Esophagus mucosa (tissue), 1 donor: Measurements from ENCODE around the gene LRP11. TPM values are rescaled to one million over a fixed set of nuclear protein-coding genes. Genes with fewer than 3 reads are reported as not detected.
"Not testable (repeated sequence)": the region's sequence is repeated elsewhere in the genome, so short reads cannot be mapped to it uniquely, and the experiment has no call there.

Experiments
- ATAC-seq: fragments of 200-7000 bp; cut with Tn5 transposase; one replicate; pipeline ENCODE4 v1.9.1; 2020
- total RNA-seq: library from RNA; stranded (reverse); gene quantifications from one replicate; pipeline ENCODE4 v1.2.4, GENCODE V29; 2023
- donor health status: DM: yes; HTN: yes; CAD: no.

Gene LRP11
- total RNA-seq, 1 donor from 2014 or later, result 41.8 TPM

DNA sequence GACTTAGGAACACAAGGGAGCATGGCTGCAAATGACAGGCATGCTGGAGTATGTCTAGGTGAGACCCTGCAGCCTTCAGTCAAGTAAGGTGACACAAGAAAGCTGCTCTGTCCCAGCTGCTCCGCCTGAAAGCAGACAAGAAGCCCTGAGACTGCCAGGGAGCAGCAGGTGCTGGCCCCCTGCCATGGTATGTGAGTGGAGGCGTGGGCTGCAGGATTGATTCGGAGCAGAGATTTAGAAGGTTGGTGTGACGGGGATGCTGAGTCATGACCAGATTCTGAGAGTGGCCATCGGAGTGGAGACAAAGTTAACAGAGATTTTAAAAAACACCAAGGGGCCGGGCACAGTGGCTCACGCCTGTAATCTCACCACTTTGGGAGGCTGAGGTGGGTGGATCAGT, 17.8 kb downstream of the LRP11 start:
- peak; percentile 29 for ATAC-seq

DNA sequence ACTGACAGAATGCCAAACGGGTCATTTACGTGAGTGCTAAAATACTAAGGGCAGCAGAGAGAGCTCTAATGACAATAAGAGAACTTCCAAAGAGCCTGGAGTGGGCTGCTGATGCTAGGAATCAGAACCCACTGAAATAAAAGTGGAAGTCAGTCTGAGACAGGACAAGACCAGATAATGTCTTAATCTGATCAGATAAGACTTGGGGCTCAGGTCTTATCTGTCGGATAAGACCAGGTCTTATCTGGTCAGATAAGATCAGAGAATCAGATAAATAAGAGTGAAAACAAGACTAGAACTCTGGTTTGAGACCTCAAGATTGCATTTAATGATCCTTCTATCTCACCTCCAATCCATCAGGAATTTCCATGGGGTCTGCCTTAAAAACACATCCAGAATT, 18.6 kb downstream of the LRP11 start:
- ATAC-seq, result no peak

DNA sequence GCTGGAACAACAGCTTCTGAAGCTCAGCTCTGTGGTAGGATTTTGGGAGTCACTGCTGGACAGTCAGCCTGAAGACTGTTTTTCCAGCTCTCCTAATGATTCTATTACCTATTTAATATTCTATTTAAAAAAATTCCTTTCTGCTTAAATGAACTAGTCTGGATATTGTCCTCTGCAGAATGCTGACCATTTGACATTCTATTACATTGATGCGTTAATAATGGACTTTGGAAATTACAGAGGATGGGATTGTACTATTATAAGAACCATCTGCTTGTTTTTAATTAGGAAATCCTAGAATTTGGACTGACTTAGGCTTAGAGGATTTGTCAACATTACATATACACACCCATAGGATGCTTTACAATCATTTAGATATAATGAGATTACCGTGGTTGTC, 19.7 kb downstream of the LRP11 start:
- ATAC-seq, result no peak

DNA sequence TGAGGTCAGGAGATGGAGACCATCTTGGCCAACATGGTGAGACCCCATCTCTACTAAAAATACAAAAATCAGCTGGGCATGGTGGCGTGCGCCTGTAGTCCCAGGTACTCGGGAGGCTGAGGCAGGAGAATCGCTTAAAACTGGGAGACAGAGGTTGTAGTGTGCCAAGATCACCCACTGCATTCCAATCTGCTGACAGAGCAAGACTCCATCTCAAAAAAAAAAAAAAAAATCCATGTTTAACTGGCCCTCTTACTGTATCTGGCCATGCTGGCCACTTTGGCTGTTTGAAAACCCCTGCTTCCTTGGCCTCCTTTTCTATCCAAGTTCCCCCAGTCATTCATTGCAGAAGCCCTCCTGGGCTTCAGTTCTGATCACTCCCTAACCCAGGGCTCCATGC, 20.1 kb downstream of the LRP11 start:
- not testable (repeated sequence) for ATAC-seq

DNA sequence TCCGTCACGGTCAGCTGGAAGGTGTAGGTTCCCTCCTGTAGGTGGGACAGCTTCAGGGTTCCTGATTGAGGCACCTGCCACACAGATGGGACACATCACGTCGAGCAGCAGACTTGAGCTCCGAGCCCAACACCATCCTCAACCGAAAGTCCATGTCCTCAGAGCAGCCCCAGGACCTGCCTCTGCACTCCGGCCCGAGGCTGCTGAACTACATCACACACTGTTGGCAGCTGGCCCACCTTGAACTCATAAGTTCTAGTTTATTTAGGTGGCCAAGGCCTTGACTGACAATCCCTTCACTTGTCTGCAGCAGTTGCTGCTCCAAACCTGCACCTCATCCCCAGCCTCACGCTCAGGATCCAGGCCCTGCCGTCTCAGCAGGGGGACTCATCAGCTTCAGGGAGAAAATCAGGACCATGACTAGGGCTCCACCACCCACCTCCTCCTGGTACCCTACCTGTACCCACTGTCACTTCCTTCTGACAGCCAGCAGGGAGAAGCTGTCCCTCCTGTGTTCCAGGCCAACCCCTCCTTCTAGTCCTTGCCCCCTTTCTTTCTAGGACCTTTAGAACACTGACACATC, 21.0 kb downstream of the LRP11 start:
- ATAC-seq, result no peak

DNA sequence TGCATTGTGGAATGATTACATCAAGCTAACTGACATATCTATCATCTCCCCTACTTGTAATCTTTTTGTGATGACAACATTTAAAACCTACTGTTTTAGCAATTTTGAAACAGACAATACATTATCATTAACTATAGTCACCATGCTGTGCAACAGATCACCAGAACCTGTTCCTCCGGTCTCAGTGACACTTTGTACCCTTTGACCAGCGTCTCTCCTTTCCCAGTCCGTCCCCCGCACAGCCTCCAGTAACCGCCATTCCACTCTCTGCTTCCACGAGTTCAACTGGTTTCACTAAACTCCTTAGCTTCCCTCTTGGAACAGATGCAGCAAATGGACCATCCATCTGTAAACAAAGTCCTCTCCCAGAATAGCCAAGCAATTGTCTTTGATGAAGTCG, 21.8 kb downstream of the LRP11 start:
- ATAC-seq, result no peak

DNA sequence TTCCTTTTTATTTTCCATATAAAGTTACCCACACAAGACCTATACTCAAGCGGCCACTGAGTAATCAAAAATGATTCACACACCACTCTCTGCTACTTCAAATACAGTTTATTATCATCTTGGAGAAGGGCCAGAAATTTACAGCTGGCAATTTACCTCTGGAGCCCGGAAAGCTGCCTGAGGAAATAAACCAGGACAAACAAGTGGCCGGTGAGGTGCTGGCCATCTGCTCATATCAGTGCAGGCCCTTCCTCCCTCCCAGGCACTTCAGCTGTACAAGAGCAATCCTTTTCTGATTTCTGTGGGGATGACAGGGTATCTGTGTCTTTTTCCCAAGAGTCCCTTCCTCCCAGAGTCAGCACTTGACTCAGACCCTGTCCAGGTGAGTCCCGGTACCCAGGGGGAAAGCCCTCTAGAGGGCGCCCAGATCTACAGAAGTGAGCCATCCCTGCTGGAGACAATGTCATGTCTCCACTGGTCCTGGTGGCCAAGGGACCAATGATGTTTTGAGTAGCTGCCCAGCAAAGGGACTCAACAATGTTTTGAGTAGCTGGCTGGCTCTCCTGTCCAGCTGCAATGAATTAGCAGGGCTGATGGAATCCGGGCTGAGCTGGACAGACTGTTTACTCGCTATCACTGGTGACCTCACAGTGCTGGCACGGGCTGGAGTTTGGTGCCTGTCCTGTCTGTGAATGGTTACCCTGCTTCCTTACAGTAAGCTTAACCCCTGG, 23.6 kb downstream of the LRP11 start:
- ATAC-seq, result peak; percentile 87

DNA sequence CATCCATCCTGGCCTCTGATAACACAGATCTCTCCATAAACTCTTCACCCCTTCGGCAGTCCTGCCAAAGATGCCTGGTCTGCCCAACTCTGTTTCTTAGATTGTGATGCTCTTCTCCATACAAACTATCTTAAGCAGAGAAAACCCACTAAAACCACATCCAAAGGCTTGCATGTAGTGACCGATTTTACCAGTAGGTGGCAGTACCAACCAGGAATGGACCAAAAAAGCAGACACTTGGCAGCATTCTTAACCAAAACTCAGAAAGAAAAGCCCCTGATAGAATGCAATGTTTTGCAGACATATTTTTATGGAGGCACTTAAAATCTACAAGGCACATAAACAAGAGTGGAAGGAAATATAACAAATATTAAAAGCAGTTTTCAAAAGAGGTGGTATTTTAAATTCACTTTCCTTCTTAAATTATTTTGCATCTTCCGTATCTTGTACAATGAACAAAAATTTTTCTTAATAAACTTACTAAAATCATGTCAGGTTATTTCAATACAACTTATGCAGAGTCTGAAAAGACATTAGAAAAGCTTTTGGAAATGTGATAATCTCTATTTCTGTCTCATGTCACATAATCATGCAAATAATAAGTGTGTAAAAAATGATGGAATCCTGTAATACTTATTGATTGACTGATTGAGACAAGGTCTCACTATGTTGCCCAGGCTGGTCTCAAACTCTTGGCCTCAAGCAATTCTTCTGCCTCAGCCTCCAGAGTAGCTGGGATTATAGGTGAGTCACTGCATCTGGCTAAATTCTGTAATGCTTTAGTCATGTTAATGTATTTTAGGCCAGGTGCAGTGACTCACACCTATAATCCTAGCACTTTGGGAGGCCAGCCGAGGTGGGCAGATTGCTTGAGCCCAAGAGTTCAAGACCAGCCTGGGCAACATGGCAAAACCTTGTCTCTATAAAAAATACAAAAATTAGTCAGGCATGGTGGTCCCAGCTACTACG, 29.4 kb downstream of the LRP11 start:
- peak; percentile 92 for ATAC-seq

DNA sequence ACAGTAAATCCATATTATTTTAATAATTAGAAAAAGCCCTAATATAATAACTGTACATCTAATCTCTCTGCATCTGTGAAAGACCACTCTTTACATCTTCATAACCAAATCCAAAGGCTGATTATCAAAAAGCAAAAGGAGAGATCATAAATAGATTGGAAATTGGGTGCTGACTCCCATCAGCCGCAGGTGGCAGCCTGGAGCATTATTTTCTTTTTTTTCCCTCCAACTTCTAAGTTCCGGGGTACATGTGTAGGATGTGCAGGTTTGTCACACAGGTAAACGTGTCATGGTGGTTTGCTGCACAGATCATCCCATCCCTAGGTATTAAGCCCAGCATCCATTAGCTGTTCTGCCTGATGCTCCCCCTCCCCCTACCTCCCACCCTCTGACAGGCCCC, 30.5 kb downstream of the LRP11 start:
- no peak for ATAC-seq

DNA sequence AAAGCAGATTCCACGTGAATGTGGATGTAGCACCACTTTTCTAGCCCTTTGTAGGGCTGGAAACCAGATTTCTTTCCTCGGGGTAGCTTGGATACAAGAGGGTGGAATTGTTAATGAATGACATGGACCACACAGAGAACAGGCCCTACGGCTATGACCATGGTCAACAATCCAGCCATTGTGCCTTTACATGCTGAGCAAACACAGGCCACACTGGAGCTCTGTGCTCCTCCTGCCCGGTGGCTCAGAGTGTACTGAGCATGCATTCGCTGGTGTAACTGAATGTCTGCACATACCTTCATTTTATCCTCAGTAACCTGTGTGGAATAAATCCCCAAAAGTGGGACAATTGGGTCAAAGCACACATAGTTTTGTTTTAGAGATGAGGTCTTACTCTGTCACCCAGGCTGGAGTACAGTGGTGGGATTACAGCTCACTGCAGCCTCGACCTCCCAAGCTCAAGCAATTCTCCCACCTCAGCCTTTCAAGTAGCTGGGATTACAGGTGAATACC, 32.8 kb downstream of the LRP11 start:
- no peak for ATAC-seq

DNA sequence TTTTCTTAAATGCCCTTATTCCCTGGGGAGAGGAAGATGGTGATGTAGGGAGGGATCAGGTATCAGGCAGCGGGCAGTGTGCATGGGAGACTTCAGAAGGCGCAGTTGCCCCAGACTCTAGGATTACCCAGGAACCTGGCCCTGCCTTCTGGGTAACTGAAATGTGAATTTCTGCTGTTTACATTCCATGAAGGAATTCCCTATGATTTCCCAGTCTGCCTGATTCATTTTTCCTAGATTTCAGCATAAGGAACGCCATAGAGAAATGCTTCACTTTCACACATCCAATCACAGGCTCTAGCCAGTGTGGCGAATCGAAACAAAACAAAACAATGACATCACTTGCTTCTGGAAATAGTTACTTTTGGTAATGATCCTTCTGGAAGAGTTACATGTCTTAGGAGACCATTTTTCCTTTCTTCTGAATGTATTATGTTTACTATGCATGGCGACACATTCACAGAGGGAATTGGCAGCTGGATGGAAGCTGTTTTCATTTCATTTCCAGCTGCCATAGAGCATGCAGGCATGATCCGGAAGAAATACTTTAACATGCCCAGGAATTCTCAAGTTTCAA, 33.3 kb downstream of the LRP11 start:
- ATAC-seq, result no peak

DNA sequence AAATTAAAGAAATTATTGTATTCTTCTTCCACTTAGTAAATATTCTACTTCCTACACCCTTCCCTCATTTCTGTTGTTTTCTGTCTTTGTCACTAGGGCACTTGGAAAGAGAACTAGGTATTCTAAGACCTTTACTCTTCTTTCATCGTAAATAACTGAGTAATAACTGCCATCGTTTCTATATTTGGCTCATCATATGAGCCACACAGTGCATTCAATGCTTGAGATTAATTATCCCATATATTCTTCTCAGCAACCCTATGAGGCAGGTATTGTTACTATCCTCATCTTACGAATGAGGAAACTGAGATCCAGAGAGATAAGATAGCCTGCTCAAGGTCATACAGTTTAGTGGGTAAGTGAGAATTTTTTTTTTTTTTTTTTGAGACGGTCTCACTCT, 38.9 kb downstream of the LRP11 start:
- no peak for ATAC-seq

DNA sequence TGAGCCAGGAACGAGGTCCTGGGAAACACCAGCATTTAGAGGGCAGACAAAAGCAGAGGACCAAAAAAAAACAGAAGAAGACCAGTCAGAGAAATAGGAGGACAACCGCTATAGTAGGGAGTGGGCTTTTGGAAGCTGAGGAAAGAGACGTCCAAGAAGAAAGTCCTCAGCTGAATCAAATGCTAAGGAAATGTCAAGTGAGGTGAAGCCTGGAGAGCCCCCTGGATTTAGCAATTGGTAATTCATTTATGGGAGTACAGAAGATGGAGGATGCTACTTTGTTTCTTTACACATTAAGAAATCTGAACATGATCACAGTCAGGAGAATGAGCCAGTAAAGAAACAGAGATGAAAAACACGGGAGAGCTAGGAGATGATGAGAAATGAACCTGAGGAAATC, 41.1 kb downstream of the LRP11 start:
- ATAC-seq, result no peak

DNA sequence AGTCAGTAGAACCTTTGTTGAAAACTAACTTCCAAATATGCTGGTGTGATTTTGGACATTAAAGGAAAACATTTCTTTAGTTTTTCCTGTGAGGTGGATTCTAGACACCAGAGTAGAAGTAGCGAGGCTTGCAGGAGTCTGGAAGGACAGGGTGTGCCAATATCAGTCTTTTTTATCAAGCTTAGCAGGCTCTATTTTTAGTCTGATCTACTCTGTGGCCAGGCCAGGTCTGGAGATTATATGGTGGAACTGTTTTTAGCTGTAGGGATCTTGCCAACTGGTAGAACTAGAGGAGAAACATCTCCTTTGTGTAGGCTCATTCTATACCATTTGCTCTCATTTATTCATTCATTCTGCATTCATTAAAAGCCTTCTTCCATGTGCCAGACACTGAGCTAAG, 42.7 kb downstream of the LRP11 start:
- no peak for ATAC-seq

DNA sequence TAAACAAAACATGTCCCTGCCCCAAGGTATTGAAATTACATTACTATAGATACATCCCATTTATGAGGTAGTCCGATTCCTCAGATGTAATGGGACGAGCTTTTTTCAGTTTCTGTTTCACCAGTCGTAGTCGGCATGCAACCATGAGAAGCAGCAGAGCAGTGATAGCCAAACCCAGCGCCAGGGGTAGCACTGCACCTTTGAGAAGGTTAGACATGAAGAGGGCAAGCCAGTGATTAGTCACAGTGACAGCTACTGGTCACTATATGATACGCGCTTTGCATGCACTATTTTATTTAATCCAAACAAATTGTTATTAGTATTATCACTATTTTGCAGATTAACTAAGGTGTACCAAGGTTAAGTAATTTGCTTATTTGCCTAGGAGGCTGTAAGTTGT, 43.7 kb downstream of the LRP11 start:
- ATAC-seq, result no peak

DNA sequence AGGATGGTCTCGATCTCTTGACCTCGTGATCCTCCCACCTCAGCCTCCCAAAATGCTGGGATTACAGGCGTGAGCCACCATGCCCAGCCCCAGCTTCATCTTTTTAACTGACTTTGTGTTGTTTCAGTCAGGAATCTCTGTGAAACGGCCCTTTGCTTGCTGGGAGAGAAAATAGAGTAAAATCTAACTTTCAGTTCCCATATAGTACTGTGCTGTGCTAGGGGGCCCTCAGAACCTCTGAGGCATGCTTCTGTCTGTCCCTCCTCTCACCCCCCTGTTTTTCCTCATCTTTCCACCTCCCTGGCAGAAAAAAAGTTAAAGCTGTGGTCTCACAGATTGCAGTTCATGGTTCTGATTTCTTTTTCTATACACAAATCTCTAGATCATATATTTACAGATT, 48.4 kb downstream of the LRP11 start:
- ATAC-seq, result no peak

DNA sequence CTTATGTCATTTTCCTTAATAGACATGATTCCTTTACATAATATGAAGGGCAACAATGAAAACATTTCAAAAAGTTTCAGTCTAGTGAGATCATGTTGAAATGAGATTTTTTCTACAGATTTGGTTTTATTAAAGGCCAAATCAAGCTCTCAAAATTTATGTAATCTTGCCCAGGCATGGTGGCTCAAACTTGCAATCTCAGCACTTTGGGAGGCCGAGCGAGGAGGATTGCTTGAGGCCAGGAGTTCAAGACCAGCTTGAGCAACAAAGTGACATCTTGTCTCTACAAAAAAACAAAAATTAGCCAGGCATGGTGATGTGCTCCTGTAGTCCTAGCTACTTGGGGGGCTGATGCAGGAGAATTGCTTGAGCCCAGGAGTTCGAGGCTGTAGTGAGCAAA, 50.8 kb downstream of the LRP11 start:
- no peak for ATAC-seq

DNA sequence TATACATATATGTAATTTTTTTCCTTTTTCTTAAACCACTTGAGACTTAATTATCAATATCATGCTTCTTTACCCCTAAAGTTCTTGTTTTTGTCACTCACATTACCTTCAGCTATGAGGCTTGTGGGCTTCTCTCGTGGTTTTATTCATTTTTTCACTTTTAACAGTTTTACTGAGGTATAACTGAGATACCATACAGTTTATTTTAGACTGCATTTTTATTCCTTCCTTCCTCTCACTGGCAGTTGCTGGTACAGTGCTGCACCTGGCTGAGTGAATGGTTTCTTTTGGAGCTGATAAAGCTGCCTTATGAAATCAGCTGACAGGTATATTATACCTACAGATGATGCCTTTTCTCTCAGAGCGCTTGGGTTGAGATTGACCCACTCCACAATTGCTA, 54.4 kb downstream of the LRP11 start:
- ATAC-seq, result no peak

DNA sequence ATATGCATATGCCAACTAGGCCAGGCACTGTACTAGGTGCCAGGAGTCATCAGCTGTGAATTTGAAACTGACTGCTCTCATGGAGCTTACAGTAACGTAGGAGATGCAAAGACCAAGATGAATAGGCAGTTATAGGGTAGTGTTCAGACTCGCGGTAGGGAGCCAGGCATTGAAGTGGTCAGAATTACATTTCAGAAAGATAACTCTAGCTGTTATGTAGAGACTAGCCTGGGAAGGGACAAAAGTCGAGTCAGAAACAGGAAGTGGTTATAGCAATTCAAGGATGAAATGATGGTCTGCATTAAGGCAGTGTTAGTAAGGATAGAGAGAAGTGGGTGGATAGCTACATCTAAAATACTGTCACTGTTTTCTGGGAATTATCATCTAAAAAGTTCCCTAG, 58.0 kb downstream of the LRP11 start:
- no peak for ATAC-seq

DNA sequence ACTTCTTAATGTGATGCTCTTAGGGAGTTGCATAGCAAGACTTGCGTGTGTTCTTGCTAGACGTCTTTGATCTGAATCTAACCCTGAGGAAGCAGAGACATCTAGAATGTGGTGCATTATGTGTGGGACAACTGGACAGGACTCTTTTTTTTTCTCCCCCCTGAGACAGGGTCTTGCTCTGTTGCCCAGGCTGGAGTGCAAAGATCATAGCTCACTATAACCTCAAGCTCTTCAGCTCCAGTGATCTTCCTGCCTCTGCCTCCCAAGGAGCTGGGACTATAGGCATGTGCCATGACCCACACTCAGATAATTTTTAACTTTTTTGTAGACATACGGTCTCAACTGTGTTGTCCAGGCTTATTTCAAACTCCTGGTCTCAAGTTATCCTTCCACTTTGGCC, 80.6 kb downstream of the LRP11 start:
- no peak for ATAC-seq

DNA sequence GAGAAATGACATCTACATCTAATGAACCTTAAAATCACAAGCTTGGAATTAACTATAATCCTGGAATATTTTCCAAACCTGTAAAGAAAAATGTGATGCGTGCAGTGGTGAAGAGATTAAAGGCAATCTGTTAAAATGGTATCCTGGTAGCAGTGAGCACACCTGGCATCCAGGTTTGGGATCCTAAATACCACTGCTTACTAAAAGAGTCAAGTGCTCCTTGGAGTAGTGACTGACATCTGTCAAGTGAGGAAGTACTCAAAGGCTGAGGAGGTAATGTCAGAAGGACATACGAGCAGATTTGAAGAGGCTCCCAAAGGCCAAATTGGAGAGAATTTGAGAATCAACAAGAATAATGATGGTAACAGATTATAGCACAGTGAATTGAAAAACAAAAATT, 81.8 kb downstream of the LRP11 start:
- ATAC-seq, result no peak

DNA sequence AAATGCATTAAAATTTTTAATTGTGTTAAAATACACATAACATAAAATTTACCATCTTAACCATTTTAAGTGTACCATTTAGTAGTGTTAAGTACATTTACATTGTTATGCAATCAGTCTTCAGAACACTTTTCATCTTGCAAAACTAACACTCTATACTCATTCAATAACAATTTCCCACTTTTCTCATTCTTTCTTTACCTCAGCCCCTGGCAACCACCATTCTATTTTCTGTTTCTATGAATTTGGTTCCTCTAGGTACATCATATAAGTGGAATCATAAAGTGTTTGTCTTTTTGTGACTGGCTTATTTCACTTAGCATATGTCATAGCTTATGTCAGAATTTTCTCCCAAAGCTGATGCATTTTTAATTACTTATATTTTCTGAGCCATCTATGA, 82.4 kb downstream of the LRP11 start:
- no peak for ATAC-seq

DNA sequence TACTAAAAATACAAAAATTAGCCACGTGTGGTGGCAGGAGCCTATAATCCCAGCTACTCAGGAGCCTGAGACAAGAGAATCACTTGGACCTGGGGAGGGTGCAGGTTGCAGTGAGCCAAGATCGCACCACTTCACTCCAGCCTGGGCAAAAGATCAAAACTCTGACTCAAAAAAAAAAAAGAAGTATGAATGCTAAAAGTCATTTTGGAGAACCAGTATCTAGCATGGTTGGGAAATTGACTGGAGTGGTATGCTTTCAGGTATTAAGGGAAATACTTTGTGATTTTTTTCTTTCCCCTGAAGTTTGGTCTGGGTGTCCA, 84.6 kb downstream of the LRP11 start:
- ATAC-seq, result no peak
